ENCODE results near the gene SNX32.

Gene SNX32

GRCh38 chr11:65833297-65834030 is at the start of gene SNX32:
SNX32 (plus strand) TSS chr11:65833963; CDS start chr11:65834066, 103 bp downstream.
- H3K27ac ChIP-seq: no peak within 1 kb of the TSS

GRCh38 chr11:65785319-65786007 is 48.3 kb upstream of the SNX32 start:
- TF ChIP-seq ZFX (IDR thresholded peaks at IDR 0.05) (no peak), CTCF (conservative IDR thresholded peaks at IDR 0.05) (no peak)
- peak overlapping the region; percentile 85 for H3K27ac ChIP-seq

More at GRCh38 chr11:65833297-65834030, at the start of gene SNX32:
- no peak for TF ChIP-seq ZFX (IDR thresholded peaks at IDR 0.05)
- no peak for TF ChIP-seq CTCF (conservative IDR thresholded peaks at IDR 0.05)

- TF ChIP-seq ZFX (IDR thresholded peaks at IDR 0.05) (peak; percentile 60; the same call in 1 of the 2 replicates), CTCF (conservative IDR thresholded peaks at IDR 0.05) (no peak)
- peak overlapping the region; percentile 85 for H3K27ac ChIP-seq
These were observed 47.6 kb upstream of the SNX32 start for GRCh38 chr11:65786008-65786785.

- peak within 1 kb of the TSS; percentile 85 for H3K27ac ChIP-seq
- TF ChIP-seq ZFX (IDR thresholded peaks at IDR 0.05) (peak; percentile 47; the same call in 1 of the 2 replicates), CTCF (conservative IDR thresholded peaks at IDR 0.05) (no peak)
These were observed 46.8 kb upstream of the SNX32 start, which contains the start of gene OVOL1 for GRCh38 chr11:65786786-65787636. OVOL1 (plus strand) TSS chr11:65787063; CDS start chr11:65787374, 311 bp downstream.

GRCh38 chr11:65787649-65788622 is 45.8 kb upstream of the SNX32 start:
- peak overlapping the region; percentile 85 for H3K27ac ChIP-seq
- TF ChIP-seq ZFX (IDR thresholded peaks at IDR 0.05): no peak
- no peak for TF ChIP-seq CTCF (conservative IDR thresholded peaks at IDR 0.05)

GRCh38 chr11:65788821-65789220 is 44.9 kb upstream of the SNX32 start:
- H3K27ac ChIP-seq: peak overlapping the region; percentile 85
- no peak for TF ChIP-seq ZFX (IDR thresholded peaks at IDR 0.05)
- TF ChIP-seq CTCF (conservative IDR thresholded peaks at IDR 0.05): no peak

Data from C4-2B (cell line).